Measurements from ENCODE around the gene DOCK2. TPM values are rescaled to one million over a fixed set of nuclear protein-coding genes. Genes with fewer than 3 reads are reported as not detected.

DOCK2 gene
- total and polyA plus RNA-seq, 2 donors (not counting 1 experiment from before 2014, with no cell fraction given): 112 to 330 TPM

DNA sequence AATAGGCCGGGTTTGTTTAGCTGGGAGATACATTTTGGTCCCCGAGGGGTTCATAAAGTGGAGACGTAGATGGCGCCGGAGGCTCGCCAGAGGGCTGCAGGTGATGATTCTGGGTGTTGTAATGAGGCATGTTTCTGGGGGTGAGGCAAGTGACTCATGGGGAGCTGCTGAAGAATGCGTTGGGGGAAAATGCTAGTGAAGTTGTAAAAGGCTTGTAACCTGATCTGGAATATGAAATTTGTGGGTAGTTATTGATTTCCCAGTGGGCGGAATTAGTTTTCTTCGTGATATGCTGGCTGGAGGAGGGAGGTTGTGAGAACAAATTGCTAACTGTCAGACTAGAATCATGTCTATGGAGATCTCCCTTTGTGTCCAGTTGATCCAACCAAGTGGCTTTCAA lies 158.3 kb downstream of the DOCK2 start:
- TF ChIP-seq, protein P1, sequence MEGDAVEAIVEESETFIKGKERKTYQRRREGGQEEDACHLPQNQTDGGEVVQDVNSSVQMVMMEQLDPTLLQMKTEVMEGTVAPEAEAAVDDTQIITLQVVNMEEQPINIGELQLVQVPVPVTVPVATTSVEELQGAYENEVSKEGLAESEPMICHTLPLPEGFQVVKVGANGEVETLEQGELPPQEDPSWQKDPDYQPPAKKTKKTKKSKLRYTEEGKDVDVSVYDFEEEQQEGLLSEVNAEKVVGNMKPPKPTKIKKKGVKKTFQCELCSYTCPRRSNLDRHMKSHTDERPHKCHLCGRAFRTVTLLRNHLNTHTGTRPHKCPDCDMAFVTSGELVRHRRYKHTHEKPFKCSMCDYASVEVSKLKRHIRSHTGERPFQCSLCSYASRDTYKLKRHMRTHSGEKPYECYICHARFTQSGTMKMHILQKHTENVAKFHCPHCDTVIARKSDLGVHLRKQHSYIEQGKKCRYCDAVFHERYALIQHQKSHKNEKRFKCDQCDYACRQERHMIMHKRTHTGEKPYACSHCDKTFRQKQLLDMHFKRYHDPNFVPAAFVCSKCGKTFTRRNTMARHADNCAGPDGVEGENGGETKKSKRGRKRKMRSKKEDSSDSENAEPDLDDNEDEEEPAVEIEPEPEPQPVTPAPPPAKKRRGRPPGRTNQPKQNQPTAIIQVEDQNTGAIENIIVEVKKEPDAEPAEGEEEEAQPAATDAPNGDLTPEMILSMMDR (IDR thresholded peaks at IDR 0.05): no peak
- no peak for TF ChIP-seq EZH2 (IDR thresholded peaks at IDR 0.05; ENCODE audit: borderline replicate concordance, insufficient read depth, low read depth, low read length, poor library complexity, severe bottlenecking)
- DNase-seq (no peak), ATAC-seq (ENCODE audit: low read depth) (no peak)
- H3K9me3 Mint-ChIP-seq (ENCODE audit: insufficient read depth): no peaks in the 10 kb centered on the region
- no peak overlapping the region for H3K27ac ChIP-seq (ENCODE audit: low read length in 2 of 2)
- WGBS (ENCODE audit: insufficient coverage): 97% methylated on average over 9 of the region's 9 CpGs
- H2AFZ ChIP-seq (ENCODE audit: insufficient read depth, low read depth, low read length, poor library complexity, severe bottlenecking): no peak overlapping the region
- no peaks in the 10 kb centered on the region for H3K9me3 ChIP-seq (ENCODE audit: control extremely low read depth in 1 of 3, control insufficient read depth in 2 of 3, insufficient read depth in 1 of 3, low read length in 2 of 3)
- no peaks in the 10 kb centered on the region for H3K27me3 Mint-ChIP-seq
- POLR2A ChIA-PET: no interaction called here
- CTCF ChIA-PET: no interaction called here
- no peak overlapping the region for H3K4me2 ChIP-seq (replicated peaks; ENCODE audit: low read depth, low read length, poor library complexity, severe bottlenecking)
- peaks cover 5% of the 10 kb centered on the region for H4K20me1 ChIP-seq (ENCODE audit: control insufficient read depth, insufficient read depth, low read length, poor library complexity, severe bottlenecking)
- H3K79me2 ChIP-seq (ENCODE audit: control insufficient read depth, insufficient read depth, low read length): peaks cover 6% of the 10 kb centered on the region
- H3K9ac ChIP-seq (ENCODE audit: low read length): no peak overlapping the region
- intact Hi-C loops (cut with micrococcal nuclease): no loop called here
- no peak overlapping the region for H3K27ac Mint-ChIP-seq
- H3K4me3 ChIP-seq (ENCODE audit: control extremely low read depth in 1 of 5, extremely low read depth in 1 of 5, insufficient read depth in 1 of 5, low read depth in 2 of 5, low read length in 4 of 5): no peak overlapping the region
- H3K36me3 ChIP-seq (replicated peaks in 1 of 2; ENCODE audit: control extremely low read depth in 1 of 2, control insufficient read depth in 1 of 2, extremely low read depth in 1 of 2, insufficient read depth in 2 of 2, low read length in 1 of 2): peaks cover 0 to 47% of the 10 kb centered on the region in 2 experiments
- H3K4me1 Mint-ChIP-seq: peaks cover 4% of the 10 kb centered on the region
- no peaks in the 10 kb centered on the region for H3K4me1 ChIP-seq (ENCODE audit: control insufficient read depth in 2 of 2, insufficient read depth in 2 of 2, low read length in 2 of 2)
- no peak overlapping the region for H3K4me3 Mint-ChIP-seq
- no peaks in the 10 kb centered on the region for H3K27me3 ChIP-seq (replicated peaks in 1 of 4; ENCODE audit: control extremely low read depth in 1 of 4, control insufficient read depth in 3 of 4, insufficient read depth in 4 of 4, low read length in 3 of 4)

DNA sequence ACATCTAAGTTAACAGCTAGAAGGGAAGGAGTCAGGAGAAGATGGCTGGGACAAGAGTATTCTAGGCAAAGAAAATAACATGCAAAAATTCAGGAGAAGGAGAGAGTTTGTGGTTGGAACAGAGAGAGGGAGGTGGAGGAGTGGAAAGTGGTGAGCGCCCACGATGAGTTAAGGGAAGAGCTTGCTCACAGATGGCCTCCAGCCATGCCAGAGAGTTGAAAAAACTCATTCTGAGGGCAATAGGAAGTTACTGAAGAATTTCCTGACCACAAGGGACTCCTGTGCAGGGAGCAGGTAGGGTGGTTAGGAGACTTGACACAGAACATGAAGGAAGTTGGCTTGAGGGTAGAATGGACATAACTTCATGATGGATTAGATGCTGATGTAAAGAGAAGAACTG lies 159.7 kb downstream of the DOCK2 start:
- no peak overlapping the region for H3K9ac ChIP-seq (ENCODE audit: low read length)
- DNase-seq (no peak), ATAC-seq (ENCODE audit: low read depth) (no peak)
- TF ChIP-seq, protein P1 (IDR thresholded peaks at IDR 0.05): no peak
- TF ChIP-seq EZH2 (IDR thresholded peaks at IDR 0.05; ENCODE audit: borderline replicate concordance, insufficient read depth, low read depth, low read length, poor library complexity, severe bottlenecking): no peak
- H3K79me2 ChIP-seq (ENCODE audit: control insufficient read depth, insufficient read depth, low read length): peaks cover 13% of the 10 kb centered on the region
- peaks cover 13% of the 10 kb centered on the region for H4K20me1 ChIP-seq (ENCODE audit: control insufficient read depth, insufficient read depth, low read length, poor library complexity, severe bottlenecking)
- WGBS (ENCODE audit: insufficient coverage): 70% methylated on average over 2 of the region's 2 CpGs
- peaks cover 0 to 51% of the 10 kb centered on the region in 2 experiments for H3K36me3 ChIP-seq (replicated peaks in 1 of 2; ENCODE audit: control extremely low read depth in 1 of 2, control insufficient read depth in 1 of 2, extremely low read depth in 1 of 2, insufficient read depth in 2 of 2, low read length in 1 of 2)
- no peak overlapping the region for H3K27ac ChIP-seq (ENCODE audit: low read length in 2 of 2)
- Mint-ChIP-seq H3K4me1 (peaks cover 4% of the 10 kb centered on the region), H3K27me3 (no peaks in the 10 kb centered on the region), H3K27ac (no peak overlapping the region), H3K9me3 (ENCODE audit: insufficient read depth) (no peaks in the 10 kb centered on the region), H3K4me3 (no peak overlapping the region)
- H3K27me3 ChIP-seq (replicated peaks in 1 of 4; ENCODE audit: control extremely low read depth in 1 of 4, control insufficient read depth in 3 of 4, insufficient read depth in 4 of 4, low read length in 3 of 4): no peaks in the 10 kb centered on the region
- ChIA-PET POLR2A (no interaction called here), CTCF (no interaction called here)
- H3K9me3 ChIP-seq (ENCODE audit: control extremely low read depth in 1 of 3, control insufficient read depth in 2 of 3, insufficient read depth in 1 of 3, low read length in 2 of 3): no peaks in the 10 kb centered on the region
- H2AFZ ChIP-seq (ENCODE audit: insufficient read depth, low read depth, low read length, poor library complexity, severe bottlenecking): no peak overlapping the region
- H3K4me1 ChIP-seq (ENCODE audit: control insufficient read depth in 2 of 2, insufficient read depth in 2 of 2, low read length in 2 of 2): no peaks in the 10 kb centered on the region
- intact Hi-C loops (cut with micrococcal nuclease): no loop called here
- no peak overlapping the region for H3K4me3 ChIP-seq (ENCODE audit: control extremely low read depth in 1 of 5, extremely low read depth in 1 of 5, insufficient read depth in 1 of 5, low read depth in 2 of 5, low read length in 4 of 5)
- H3K4me2 ChIP-seq (replicated peaks; ENCODE audit: low read depth, low read length, poor library complexity, severe bottlenecking): no peak overlapping the region
